ENCODE data around the gene GLYATL1B.
"Not testable (repeated sequence)": the region's sequence is repeated elsewhere in the genome, so short reads cannot be mapped to it uniquely, and the experiment has no call there.

The GLYATL1B gene

GRCh38 chr11:59086007-59086406 lies at the start of gene GLYATL1B:
TSS of gene GLYATL1B (plus strand) at chr11:59086307. CDS start at chr11:59086307, 0 bp downstream.
- DNase-seq (ENCODE audit: low read depth) = not testable (repeated sequence)

- DNase-seq (ENCODE audit: low read depth) = not testable (repeated sequence)
These were observed 49.6 kb upstream of the GLYATL1B start for GRCh38 chr11:59036542-59036941.

- DNase-seq (ENCODE audit: low read depth) = peak; percentile 5
These were observed 48.7 kb upstream of the GLYATL1B start for GRCh38 chr11:59037434-59037833.

GRCh38 chr11:59040607-59041006 lies 45.5 kb upstream of the GLYATL1B start:
- DNase-seq (ENCODE audit: low read depth) = no peak

- not testable (repeated sequence) for DNase-seq (ENCODE audit: low read depth)
These were observed 34.7 kb upstream of the GLYATL1B start for GRCh38 chr11:59051383-59051782.

GRCh38 chr11:59052355-59052754 lies 33.8 kb upstream of the GLYATL1B start:
- DNase-seq (ENCODE audit: low read depth) = not testable (repeated sequence)

GRCh38 chr11:59053387-59053786 lies 32.7 kb upstream of the GLYATL1B start:
- peak; percentile 17 for DNase-seq (ENCODE audit: low read depth)

GRCh38 chr11:59058120-59059033 lies 27.7 kb upstream of the GLYATL1B start:
- DNase-seq (ENCODE audit: low read depth) = peak; percentile 90

GRCh38 chr11:59060096-59060495 lies 26.0 kb upstream of the GLYATL1B start:
- not testable (repeated sequence) for DNase-seq (ENCODE audit: low read depth)

- no peak for DNase-seq (ENCODE audit: low read depth)
These were observed 23.2 kb upstream of the GLYATL1B start for GRCh38 chr11:59062602-59063529.

GRCh38 chr11:59063996-59064727 lies 21.9 kb upstream of the GLYATL1B start:
- DNase-seq (ENCODE audit: low read depth) = not testable (repeated sequence)

- no peak for DNase-seq (ENCODE audit: low read depth)
These were observed 17.0 kb upstream of the GLYATL1B start for GRCh38 chr11:59069087-59069486.

- DNase-seq (ENCODE audit: low read depth) = no peak
These were observed 9.1 kb upstream of the GLYATL1B start for GRCh38 chr11:59076876-59077571.

GRCh38 chr11:59078435-59078834 lies 7.7 kb upstream of the GLYATL1B start:
- DNase-seq (ENCODE audit: low read depth) = no peak

- no peak for DNase-seq (ENCODE audit: low read depth)
These were observed 7.0 kb upstream of the GLYATL1B start for GRCh38 chr11:59079086-59079485.

GRCh38 chr11:59080421-59080820 lies 5.7 kb upstream of the GLYATL1B start:
- not testable (repeated sequence) for DNase-seq (ENCODE audit: low read depth)

GRCh38 chr11:59081430-59082020 lies 4.6 kb upstream of the GLYATL1B start:
- not testable (repeated sequence) for DNase-seq (ENCODE audit: low read depth)

GRCh38 chr11:59088162-59088561 lies 2.1 kb downstream of the GLYATL1B start:
- no peak for DNase-seq (ENCODE audit: low read depth)

- DNase-seq (ENCODE audit: low read depth) = not testable (repeated sequence)
These were observed 7.5 kb downstream of the GLYATL1B start for GRCh38 chr11:59093576-59093975.

GRCh38 chr11:59095225-59095624 lies 9.1 kb downstream of the GLYATL1B start:
- not testable (repeated sequence) for DNase-seq (ENCODE audit: low read depth)
